Dermis microvascular lymphatic vessel endothelial cell (primary cell): ENCODE results near the gene TMEM38A. TPM values are rescaled to one million over a fixed set of nuclear protein-coding genes. Genes with fewer than 3 reads are reported as not detected.
A peak's percentile ranks its signal among the peaks of the same experiment; 100 is the strongest.
"Not testable (repeated sequence)": the region's sequence is repeated elsewhere in the genome, so short reads cannot be mapped to it uniquely, and the experiment has no call there.

Source experiments
- DNase-seq, 2 donors: peaks; one replicate each; pipeline versions ENCODE4 v3.0.0 to v3.0.0-alpha.2; 2010; ENCODE audit warnings: low read depth in 2 of 2
- total RNA-seq: library from RNA; depleted of rRNA; stranded (reverse); fragments of >200 nt; gene quantifications from 2 replicates; pipeline ENCODE4 v1.2.1, GENCODE V29; 2014

TMEM38A gene
- total RNA-seq, 1 donor from 2014 or later, result 0.90 TPM

GRCh38 chr19:16637535-16637934 is 23.4 kb upstream of the TMEM38A start:
- DNase-seq, result no peak

GRCh38 chr19:16638666-16639065 is 22.3 kb upstream of the TMEM38A start:
- DNase-seq, result no peak

- DNase-seq, result no peak
Observed at GRCh38 chr19:16640951-16641350, 20.0 kb upstream of the TMEM38A start.

- DNase-seq, result no peak
Observed at GRCh38 chr19:16641695-16642094, 19.2 kb upstream of the TMEM38A start.

GRCh38 chr19:16645140-16645539 is 15.8 kb upstream of the TMEM38A start:
- no peak for DNase-seq

GRCh38 chr19:16649734-16650133 is 11.2 kb upstream of the TMEM38A start:
- DNase-seq, result peak; percentile 60 to 67

GRCh38 chr19:16650821-16651220 is 10.1 kb upstream of the TMEM38A start:
- no peak for DNase-seq

GRCh38 chr19:16651421-16652188 is 9.3 kb upstream of the TMEM38A start:
- DNase-seq, result not testable (repeated sequence)

- no peak for DNase-seq
Observed at GRCh38 chr19:16652854-16653253, 8.1 kb upstream of the TMEM38A start.

- peak in 1 of 2 donors; percentile 25 for DNase-seq
Observed at GRCh38 chr19:16654140-16654539, 6.8 kb upstream of the TMEM38A start.

GRCh38 chr19:16654627-16655026 is 6.3 kb upstream of the TMEM38A start:
- peak in 1 of 2 donors; percentile 5 for DNase-seq

GRCh38 chr19:16655727-16656126 is 5.2 kb upstream of the TMEM38A start:
- DNase-seq, result no peak

- DNase-seq, result no peak
Observed at GRCh38 chr19:16657384-16657783, 3.6 kb upstream of the TMEM38A start.

GRCh38 chr19:16659464-16659831 is 1.5 kb upstream of the TMEM38A start:
- no peak for DNase-seq

GRCh38 chr19:16659832-16660708 is 869 bp upstream of the TMEM38A start, which contains the start of gene SMIM7:
Gene SMIM7 (minus strand): TSS chr19:16660144. CDS start chr19:16660110, 34 bp downstream.
- peak; percentile 97 to 99 for DNase-seq

- DNase-seq, result no peak
Observed at GRCh38 chr19:16661480-16662034, 618 bp downstream of the TMEM38A start.

- no peak for DNase-seq
Observed at GRCh38 chr19:16668176-16668575, 7.2 kb downstream of the TMEM38A start.

- not testable (repeated sequence) for DNase-seq
Observed at GRCh38 chr19:16668702-16669101, 7.8 kb downstream of the TMEM38A start.

- no peak for DNase-seq
Observed at GRCh38 chr19:16670291-16670690, 9.4 kb downstream of the TMEM38A start.

GRCh38 chr19:16671652-16672274 is 10.8 kb downstream of the TMEM38A start:
- no peak for DNase-seq

- no peak for DNase-seq
Observed at GRCh38 chr19:16673231-16673630, 12.3 kb downstream of the TMEM38A start.

- not testable (repeated sequence) for DNase-seq
Observed at GRCh38 chr19:16673839-16674238, 12.9 kb downstream of the TMEM38A start.
